Thyroid gland (tissue), 4 donors: ENCODE results near the gene SLC22A4. TPM values are rescaled to one million over a fixed set of nuclear protein-coding genes. Genes with fewer than 3 reads are reported as not detected.

Experiments used
- DNase-seq, 2 donors: peaks; one replicate each; pipeline ENCODE4 v3.0.0-alpha.2; 2019
- H3K27ac ChIP-seq, 3 donors: fragments of 200-600 bp; sonication (generic); 1 replicate in 2 of 3; 2 replicates in 1 of 3; pipeline ENCODE4 v1.5.1; 2016 to 2019; ENCODE audit warnings: mild to moderate bottlenecking in 1 of 3, moderate library complexity in 1 of 3
- H3K27me3 ChIP-seq: fragments of 200-600 bp; sonication (generic); one replicate; pipeline ENCODE4 v1.5.1; 2019
- H3K36me3 ChIP-seq, 2 donors: fragments of 200-600 bp; sonication (generic); one replicate each; pipeline ENCODE4 v1.5.1; 2016 to 2019
- H3K4me1 ChIP-seq, 2 donors: fragments of 200-600 bp; sonication (generic); one replicate each; pipeline ENCODE4 v1.5.1; 2017 to 2019
- H3K4me3 ChIP-seq, 3 donors: fragments of 200-600 bp; sonication (generic); replicated peaks in 1 of 3; 1 replicate in 2 of 3; 2 replicates in 1 of 3; pipeline ENCODE4 v1.5.1; 2016; ENCODE audit warnings: mild to moderate bottlenecking in 1 of 3
- H3K9me3 ChIP-seq: fragments of 200-600 bp; sonication (generic); one replicate; pipeline ENCODE4 v1.5.1; 2017
- POLR2A ChIP-seq, 2 donors: fragments of 450-650 bp; IDR thresholded peaks; one replicate each; pipeline ENCODE4 v1.6.1; 2017; ENCODE audit warnings: antibody characterized with exemption in 2 of 2, mild to moderate bottlenecking in 2 of 2, moderate library complexity in 1 of 2
- WGBS, 2 donors: methylation state at CpG; one replicate each; pipeline ENCODE4 v1.1.5; 2017; 5-methylcytosine and 5-hydroxymethylcytosine counted together
- intact Hi-C: fragments of 100-400 bp; cut with DNase I; formaldehyde crosslinking; loops from one replicate; pipeline ENCODE4 v1.15.1; 2023
- total RNA-seq, 4 donors: library from RNA; depleted of rRNA; stranded (reverse); fragments of >200 nt; gene quantifications; one replicate each; pipeline ENCODE4 v1.2.3, GENCODE V29; 2016
- TF ChIP-seq, protein P1 (sequence below), 6 experiments: fragments of 200-600 bp in 3 of 6; fragments of 450-650 bp in 3 of 6; sonication (generic) in 3 of 6; IDR thresholded peaks; one replicate each; pipeline ENCODE4 v1.5.1; 2016 to 2019; ENCODE audit warnings: antibody characterized with exemption in 6 of 6, mild to moderate bottlenecking in 2 of 6, inconsistent platforms in 1 of 6, moderate library complexity in 1 of 6

The SLC22A4 gene
- total RNA-seq, 4 donors from 2014 or later = 0.54 to 0.78 TPM; not detected in 2

DNA sequence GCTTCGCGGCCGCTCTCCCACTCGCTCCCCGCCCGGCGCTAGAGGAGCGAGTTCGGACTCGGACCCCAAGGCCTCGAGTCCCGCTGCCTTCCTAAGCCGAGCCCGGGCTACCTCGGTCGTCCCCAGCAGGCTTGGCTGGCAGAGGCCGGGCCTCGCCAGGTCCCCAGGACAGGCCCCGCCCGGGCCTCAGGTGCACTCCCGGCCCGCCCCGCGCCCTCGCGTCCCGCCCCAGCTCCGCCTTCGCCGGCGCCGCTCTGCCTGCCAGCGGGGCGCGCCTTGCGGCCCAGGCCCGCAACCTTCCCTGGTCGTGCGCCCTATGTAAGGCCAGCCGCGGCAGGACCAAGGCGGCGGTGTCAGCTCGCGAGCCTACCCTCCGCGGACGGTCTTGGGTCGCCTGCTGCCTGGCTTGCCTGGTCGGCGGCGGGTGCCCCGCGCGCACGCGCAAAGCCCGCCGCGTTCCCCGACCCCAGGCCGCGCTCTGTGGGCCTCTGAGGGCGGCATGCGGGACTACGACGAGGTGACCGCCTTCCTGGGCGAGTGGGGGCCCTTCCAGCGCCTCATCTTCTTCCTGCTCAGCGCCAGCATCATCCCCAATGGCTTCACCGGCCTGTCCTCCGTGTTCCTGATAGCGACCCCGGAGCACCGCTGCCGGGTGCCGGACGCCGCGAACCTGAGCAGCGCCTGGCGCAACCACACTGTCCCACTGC is 75.4 kb downstream of the SLC22A4 start, which contains the start of gene SLC22A5:
Gene SLC22A5, plus strand, starts transcription at position 237 of the 707 bp plus-strand sequence. Its CDS starts 263 bp downstream, at position 500.
- 0% methylated on average over 7 to 32 of the region's 83 CpGs for WGBS, 2 donors
- DNase-seq = peak; percentile 84 to 86
- TF ChIP-seq, protein P1, sequence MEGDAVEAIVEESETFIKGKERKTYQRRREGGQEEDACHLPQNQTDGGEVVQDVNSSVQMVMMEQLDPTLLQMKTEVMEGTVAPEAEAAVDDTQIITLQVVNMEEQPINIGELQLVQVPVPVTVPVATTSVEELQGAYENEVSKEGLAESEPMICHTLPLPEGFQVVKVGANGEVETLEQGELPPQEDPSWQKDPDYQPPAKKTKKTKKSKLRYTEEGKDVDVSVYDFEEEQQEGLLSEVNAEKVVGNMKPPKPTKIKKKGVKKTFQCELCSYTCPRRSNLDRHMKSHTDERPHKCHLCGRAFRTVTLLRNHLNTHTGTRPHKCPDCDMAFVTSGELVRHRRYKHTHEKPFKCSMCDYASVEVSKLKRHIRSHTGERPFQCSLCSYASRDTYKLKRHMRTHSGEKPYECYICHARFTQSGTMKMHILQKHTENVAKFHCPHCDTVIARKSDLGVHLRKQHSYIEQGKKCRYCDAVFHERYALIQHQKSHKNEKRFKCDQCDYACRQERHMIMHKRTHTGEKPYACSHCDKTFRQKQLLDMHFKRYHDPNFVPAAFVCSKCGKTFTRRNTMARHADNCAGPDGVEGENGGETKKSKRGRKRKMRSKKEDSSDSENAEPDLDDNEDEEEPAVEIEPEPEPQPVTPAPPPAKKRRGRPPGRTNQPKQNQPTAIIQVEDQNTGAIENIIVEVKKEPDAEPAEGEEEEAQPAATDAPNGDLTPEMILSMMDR (IDR thresholded peaks at IDR 0.05) = peak in 1 of 6 experiments; percentile 1
- TF ChIP-seq POLR2A (IDR thresholded peaks at IDR 0.05) = peak in 1 of 2 donors; percentile 86
- H3K4me1 ChIP-seq = peaks cover 8 to 28% of the 10 kb centered on the region in 2 donors
- H3K9me3 ChIP-seq = no peaks in the 10 kb centered on the region
- intact Hi-C loops = loop anchor here (10.0 kb wide), 1 partner anchor 75 kb away; the partner anchor contains the start of gene SLC22A4
- peak within 1 kb of the TSS; percentile 42 to 85 (median 65) for H3K4me3 ChIP-seq
- H3K27me3 ChIP-seq = no peaks in the 10 kb centered on the region
- H3K36me3 ChIP-seq = no peaks in the 10 kb centered on the region
- H3K27ac ChIP-seq = peak within 1 kb of the TSS; percentile 74 to 84 (median 78)

DNA sequence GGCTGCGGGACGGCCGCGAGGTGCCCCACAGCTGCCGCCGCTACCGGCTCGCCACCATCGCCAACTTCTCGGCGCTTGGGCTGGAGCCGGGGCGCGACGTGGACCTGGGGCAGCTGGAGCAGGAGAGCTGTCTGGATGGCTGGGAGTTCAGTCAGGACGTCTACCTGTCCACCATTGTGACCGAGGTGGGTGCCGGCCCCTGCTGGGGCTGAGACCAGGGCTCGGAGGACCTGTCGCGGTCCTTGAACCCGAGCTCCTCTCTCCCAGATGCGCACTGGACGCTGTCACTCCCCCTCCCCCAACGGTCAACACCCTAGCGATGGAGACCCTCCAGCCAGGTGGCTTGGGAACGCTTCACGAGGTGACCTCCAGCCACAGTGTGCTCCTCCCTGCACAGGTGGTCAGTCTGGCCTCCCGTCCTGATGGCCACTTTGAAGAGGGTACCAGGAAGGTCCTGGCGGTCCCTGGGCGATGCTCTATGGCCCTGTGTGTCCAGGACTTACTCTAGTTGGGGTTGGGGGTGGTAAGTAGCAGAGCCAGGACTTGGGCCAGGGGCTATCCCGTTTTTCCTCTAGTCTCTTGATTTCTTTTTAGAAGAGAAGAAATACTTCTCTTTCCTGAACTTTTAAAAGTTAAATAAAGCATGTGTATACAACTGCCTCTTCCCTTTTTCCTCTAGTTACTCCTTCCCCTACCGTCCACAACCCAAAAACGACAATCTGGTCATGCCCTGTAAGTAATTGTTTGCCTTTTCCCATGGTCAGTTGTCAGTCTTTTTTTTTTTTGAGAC is 76.2 kb downstream of the SLC22A4 start:
- DNase-seq = peak in 1 of 2 donors; percentile 17
- Histone ChIP-seq H3K4me3 (peak overlapping the region; percentile 42 to 85 (median 65)), H3K27me3 (no peaks in the 10 kb centered on the region), H3K36me3 (no peaks in the 10 kb centered on the region), H3K9me3 (no peaks in the 10 kb centered on the region), H3K4me1 (peaks cover 7 to 26% of the 10 kb centered on the region in 2 donors), H3K27ac (peak overlapping the region; percentile 74 to 84 (median 78))
- TF ChIP-seq, protein P1 (IDR thresholded peaks at IDR 0.05) = no peak
- TF ChIP-seq POLR2A (IDR thresholded peaks at IDR 0.05) = no peak
- 24 to 27% methylated on average over 9 to 11 of the region's 34 CpGs for WGBS, 2 donors
- intact Hi-C loops = no loop called here

DNA sequence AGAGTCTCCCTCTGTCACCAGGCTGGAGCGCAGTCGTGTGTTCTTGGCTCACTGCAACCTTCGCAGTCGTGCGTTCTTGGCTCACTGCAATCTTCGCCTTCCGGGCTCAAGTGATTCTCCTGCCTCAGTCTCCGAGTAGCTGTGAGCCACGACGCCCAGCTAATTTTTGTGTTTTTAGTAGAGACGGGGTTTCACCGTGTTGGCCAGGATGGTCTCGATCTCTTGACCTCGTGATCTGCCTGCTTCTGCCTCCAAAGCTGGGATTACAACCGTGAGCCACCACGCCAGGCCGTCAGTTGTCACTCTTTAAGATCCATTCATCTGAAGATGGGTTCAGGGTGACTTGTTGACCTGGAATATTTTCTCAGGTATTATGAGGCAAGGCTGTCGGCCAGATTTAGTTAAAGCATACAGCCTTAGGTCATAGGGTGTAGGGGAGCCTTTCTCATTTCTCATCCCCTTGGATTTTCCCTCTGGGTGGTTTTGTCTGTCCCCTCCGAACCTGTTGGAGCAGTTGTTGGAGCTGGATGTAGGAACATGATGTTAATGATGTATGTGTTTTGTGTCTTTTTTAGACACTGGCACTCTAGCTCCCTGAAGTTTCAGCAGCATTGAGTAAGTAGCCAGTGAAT is 76.9 kb downstream of the SLC22A4 start:
- TF ChIP-seq, protein P1 (IDR thresholded peaks at IDR 0.05) = no peak
- TF ChIP-seq POLR2A (IDR thresholded peaks at IDR 0.05) = no peak
- Histone ChIP-seq H3K4me1 (peaks cover 7 to 26% of the 10 kb centered on the region in 2 donors), H3K9me3 (no peaks in the 10 kb centered on the region), H3K4me3 (peak overlapping the region in 1 of 3 donors; percentile 65), H3K27me3 (no peaks in the 10 kb centered on the region), H3K36me3 (no peaks in the 10 kb centered on the region), H3K27ac (no peak overlapping the region)
- WGBS, 2 donors = 82 to 85% methylated on average over 19 of the region's 19 CpGs
- no peak for DNase-seq
- intact Hi-C loops = no loop called here

- intact Hi-C loops = no loop called here
- H3K36me3 ChIP-seq = no peaks in the 10 kb centered on the region
- H3K27me3 ChIP-seq = no peaks in the 10 kb centered on the region
- WGBS, 2 donors = 94 to 97% methylated on average over 4 to 5 of the region's 5 CpGs
- no peak overlapping the region for H3K27ac ChIP-seq
- peaks cover 7 to 26% of the 10 kb centered on the region in 2 donors for H3K4me1 ChIP-seq
- TF ChIP-seq, protein P1 (IDR thresholded peaks at IDR 0.05) = no peak
- TF ChIP-seq POLR2A (IDR thresholded peaks at IDR 0.05) = no peak
- no peak for DNase-seq
- no peak overlapping the region for H3K4me3 ChIP-seq
- no peaks in the 10 kb centered on the region for H3K9me3 ChIP-seq
Observed at GRCh38 chr5:132371603-132371994, 77.4 kb downstream of the SLC22A4 start.
